OCI-LY1 (cell line): ENCODE data around the gene NKAIN2.
"Not testable (repeated sequence)": the region's sequence is repeated elsewhere in the genome, so short reads cannot be mapped to it uniquely, and the experiment has no call there.

Source experiments
- H2AFZ ChIP-seq: fragments of 200-600 bp; sonication (generic), shearing (Covaris generic); 2 replicates; pipeline ENCODE4 v1.6.0; 2014; ENCODE audit warnings: antibody characterized with exemption, mild to moderate bottlenecking, low read length
- H3F3A ChIP-seq: fragments of 200-600 bp; sonication (generic), shearing (Covaris generic); 2 replicates; pipeline ENCODE4 v1.6.0; 2014; ENCODE audit warnings: mild to moderate bottlenecking, antibody characterized with exemption, low read length, moderate library complexity; ENCODE audit not compliant: insufficient read depth
- H3K27ac ChIP-seq: fragments of 200-600 bp; sonication (generic); 2 replicates; pipeline ENCODE4 v1.5.1; 2014; ENCODE audit warnings: low read length, mixed run types, mild to moderate bottlenecking, low read depth; ENCODE audit not compliant: poor library complexity, severe bottlenecking
- H3K27me3 ChIP-seq: fragments of 200-600 bp; sonication (generic); 2 replicates; pipeline ENCODE4 v1.6.0; 2014; ENCODE audit warnings: antibody characterized with exemption, mild to moderate bottlenecking, low read length, moderate library complexity; ENCODE audit not compliant: insufficient read depth
- H3K36me3 ChIP-seq: fragments of 200-600 bp; sonication (generic); 2 replicates; pipeline ENCODE4 v1.6.1; 2014; ENCODE audit warnings: mild to moderate bottlenecking, antibody characterized with exemption, low read length, moderate library complexity, mixed read lengths; ENCODE audit not compliant: insufficient read depth
- H3K4me1 ChIP-seq: fragments of 200-600 bp; sonication (generic); 2 replicates; pipeline ENCODE4 v1.5.1; 2014; ENCODE audit warnings: mild to moderate bottlenecking, low read length, moderate library complexity; ENCODE audit not compliant: insufficient read depth, severe bottlenecking
- H3K4me2 ChIP-seq: fragments of 200-600 bp; sonication (generic), shearing (Covaris generic); 2 replicates; pipeline ENCODE4 v1.6.1; 2014; ENCODE audit warnings: low read length
- H3K4me3 ChIP-seq: fragments of 200-600 bp; sonication (generic); 2 replicates; pipeline ENCODE4 v1.5.1; 2014; ENCODE audit warnings: low read length, low read depth, mild to moderate bottlenecking, mixed read lengths; ENCODE audit not compliant: poor library complexity, severe bottlenecking
- H3K79me2 ChIP-seq: fragments of 200-600 bp; shearing (Covaris generic); 2 replicates; pipeline ENCODE4 v1.6.1; 2016; ENCODE audit warnings: mixed run types, low read length, mixed read lengths; ENCODE audit not compliant: insufficient read depth
- H3K9ac ChIP-seq: fragments of 200-600 bp; sonication (generic), shearing (Covaris generic); 2 replicates; pipeline ENCODE4 v1.6.1; 2014; ENCODE audit warnings: mild to moderate bottlenecking, low read length, mixed read lengths
- H3K9me2 ChIP-seq: fragments of 200-600 bp; sonication (generic), shearing (Covaris generic); 2 replicates; pipeline ENCODE4 v1.6.1; 2014; ENCODE audit warnings: low read depth, mild to moderate bottlenecking, low read length, mixed read lengths
- H3K9me3 ChIP-seq: fragments of 200-600 bp; shearing (Covaris generic); 2 replicates; pipeline ENCODE4 v1.6.1; 2014; ENCODE audit warnings: low read length, mixed read lengths
- H4K20me1 ChIP-seq: fragments of 200-600 bp; sonication (generic), shearing (Covaris generic); 2 replicates; pipeline ENCODE4 v1.6.0; 2016; ENCODE audit warnings: mild to moderate bottlenecking, low read length; ENCODE audit not compliant: insufficient read depth
- CTCF ChIP-seq: fragments of 200-600 bp; sonication (generic), shearing (Covaris generic); IDR thresholded peaks from 2 replicates; pipeline ENCODE4 v1.5.1; 2017; ENCODE audit warnings: mild to moderate bottlenecking, antibody characterized with exemption, low read length, moderate library complexity, mixed read lengths
- EZH2 ChIP-seq: fragments of 200-600 bp; sonication (generic), shearing (Covaris generic); IDR thresholded peaks from 2 replicates; pipeline ENCODE4 v1.8.0; 2017; ENCODE audit warnings: borderline replicate concordance, mixed run types, mild to moderate bottlenecking, antibody characterized with exemption, low read length, moderate library complexity, mixed read lengths

The NKAIN2 gene

GRCh38 chr6:124721331-124721730 lies 917.7 kb downstream of the NKAIN2 start:
- Histone ChIP-seq H3K9ac (no peak overlapping the region), H3F3A (no peaks in the 10 kb centered on the region), H3K27me3 (no peaks in the 10 kb centered on the region), H3K9me2 (no peaks in the 10 kb centered on the region), H4K20me1 (no peaks in the 10 kb centered on the region), H3K9me3 (no peaks in the 10 kb centered on the region), H2AFZ (no peak overlapping the region), H3K4me1 (no peaks in the 10 kb centered on the region), H3K4me3 (no peak overlapping the region), H3K79me2 (no peaks in the 10 kb centered on the region), H3K4me2 (no peak overlapping the region), H3K36me3 (no peaks in the 10 kb centered on the region), H3K27ac (no peak overlapping the region)
- TF ChIP-seq EZH2 (no peak), CTCF (no peak)

GRCh38 chr6:124722141-124722878 lies 918.6 kb downstream of the NKAIN2 start:
- H3K9ac ChIP-seq = no peak overlapping the region
- TF ChIP-seq EZH2 = no peak
- no peaks in the 10 kb centered on the region for H3K79me2 ChIP-seq
- H4K20me1 ChIP-seq = no peaks in the 10 kb centered on the region
- H3K4me1 ChIP-seq = no peaks in the 10 kb centered on the region
- H3K4me3 ChIP-seq = no peak overlapping the region
- H2AFZ ChIP-seq = no peak overlapping the region
- H3K36me3 ChIP-seq = no peaks in the 10 kb centered on the region
- H3K9me3 ChIP-seq = no peaks in the 10 kb centered on the region
- H3K4me2 ChIP-seq = no peak overlapping the region
- H3F3A ChIP-seq = no peaks in the 10 kb centered on the region
- no peaks in the 10 kb centered on the region for H3K9me2 ChIP-seq
- H3K27me3 ChIP-seq = no peaks in the 10 kb centered on the region
- H3K27ac ChIP-seq = no peak overlapping the region

- H3K36me3 ChIP-seq = no peaks in the 10 kb centered on the region
- H3K79me2 ChIP-seq = no peaks in the 10 kb centered on the region
- H4K20me1 ChIP-seq = no peaks in the 10 kb centered on the region
- TF ChIP-seq CTCF = no peak
- no peak for TF ChIP-seq EZH2
- no peak overlapping the region for H3K27ac ChIP-seq
- no peak overlapping the region for H3K4me3 ChIP-seq
- no peaks in the 10 kb centered on the region for H3K9me2 ChIP-seq
- H3K9ac ChIP-seq = no peak overlapping the region
- no peaks in the 10 kb centered on the region for H3F3A ChIP-seq
- H2AFZ ChIP-seq = no peak overlapping the region
- H3K27me3 ChIP-seq = no peaks in the 10 kb centered on the region
- no peak overlapping the region for H3K4me2 ChIP-seq
- no peaks in the 10 kb centered on the region for H3K4me1 ChIP-seq
- H3K9me3 ChIP-seq = no peaks in the 10 kb centered on the region
These were observed 920.0 kb downstream of the NKAIN2 start for GRCh38 chr6:124723671-124724070.

GRCh38 chr6:124737804-124738203 lies 934.1 kb downstream of the NKAIN2 start:
- H3F3A ChIP-seq, H3K4me1 ChIP-seq, H3K4me3 ChIP-seq, H3K27me3 ChIP-seq, H3K36me3 ChIP-seq, H3K9me3 ChIP-seq, H3K9me2 ChIP-seq, H3K9ac ChIP-seq, H3K79me2 ChIP-seq, H3K27ac ChIP-seq, H4K20me1 ChIP-seq, H3K4me2 ChIP-seq, H2AFZ ChIP-seq: not testable (repeated sequence)
